ENCODE results near the gene KCNAB2.

KCNAB2 gene

GRCh38 chr1:6033986-6034749 lies 11.5 kb upstream of the KCNAB2 start:
- no peak for DNase-seq

- no peak for DNase-seq
These were observed 11.0 kb upstream of the KCNAB2 start for GRCh38 chr1:6034750-6035096.

GRCh38 chr1:6035303-6035702 lies 10.4 kb upstream of the KCNAB2 start:
- no peak for DNase-seq

- DNase-seq = no peak
These were observed 10.0 kb upstream of the KCNAB2 start for GRCh38 chr1:6035719-6036118.

- DNase-seq = no peak
These were observed 8.3 kb upstream of the KCNAB2 start for GRCh38 chr1:6037338-6037762.

- DNase-seq = no peak
These were observed 7.1 kb upstream of the KCNAB2 start for GRCh38 chr1:6038603-6039002.

- no peak for DNase-seq
These were observed 6.7 kb upstream of the KCNAB2 start for GRCh38 chr1:6039031-6039430.

- DNase-seq = no peak
These were observed 5.2 kb upstream of the KCNAB2 start for GRCh38 chr1:6040444-6040843.

GRCh38 chr1:6040861-6041415 lies 4.8 kb upstream of the KCNAB2 start:
- no peak for DNase-seq

GRCh38 chr1:6041432-6042062 lies 4.1 kb upstream of the KCNAB2 start:
- no peak for DNase-seq

GRCh38 chr1:6043561-6043960 lies 2.1 kb upstream of the KCNAB2 start:
- DNase-seq = no peak

GRCh38 chr1:6044481-6045109 lies 1.1 kb upstream of the KCNAB2 start:
- no peak for DNase-seq

GRCh38 chr1:6045110-6045502 lies 582 bp upstream of the KCNAB2 start:
- no peak for DNase-seq

- no peak for DNase-seq
These were observed 591 bp downstream of the KCNAB2 start for GRCh38 chr1:6046279-6046678.

- no peak for DNase-seq
These were observed 2.6 kb downstream of the KCNAB2 start for GRCh38 chr1:6048179-6048867.

- DNase-seq = no peak
These were observed 3.7 kb downstream of the KCNAB2 start for GRCh38 chr1:6049419-6049818.

- no peak for DNase-seq
These were observed 5.7 kb downstream of the KCNAB2 start for GRCh38 chr1:6051423-6051822.

GRCh38 chr1:6052543-6053205 lies 7.0 kb downstream of the KCNAB2 start:
- DNase-seq = peak; percentile 39

GRCh38 chr1:6053206-6053546 lies 7.5 kb downstream of the KCNAB2 start:
- no peak for DNase-seq

- no peak for DNase-seq
These were observed 8.9 kb downstream of the KCNAB2 start for GRCh38 chr1:6054596-6054995.

- DNase-seq = no peak
These were observed 10.9 kb downstream of the KCNAB2 start for GRCh38 chr1:6056572-6056948.

- no peak for DNase-seq
These were observed 11.6 kb downstream of the KCNAB2 start for GRCh38 chr1:6057170-6057845.

Measured in CD4-positive, alpha-beta T cell treated with Interleukin-4 for 4 hours (primary cell).